DMS79 treated with DMSO at 0.1 percent for 48 hours (cell line): Measurements from ENCODE around the gene GFER.

Experiments
- DNase-seq: peaks from one replicate; lab custom pipeline; 2025; lab: John Stamatoyannopoulos, UW

GFER gene

DNA sequence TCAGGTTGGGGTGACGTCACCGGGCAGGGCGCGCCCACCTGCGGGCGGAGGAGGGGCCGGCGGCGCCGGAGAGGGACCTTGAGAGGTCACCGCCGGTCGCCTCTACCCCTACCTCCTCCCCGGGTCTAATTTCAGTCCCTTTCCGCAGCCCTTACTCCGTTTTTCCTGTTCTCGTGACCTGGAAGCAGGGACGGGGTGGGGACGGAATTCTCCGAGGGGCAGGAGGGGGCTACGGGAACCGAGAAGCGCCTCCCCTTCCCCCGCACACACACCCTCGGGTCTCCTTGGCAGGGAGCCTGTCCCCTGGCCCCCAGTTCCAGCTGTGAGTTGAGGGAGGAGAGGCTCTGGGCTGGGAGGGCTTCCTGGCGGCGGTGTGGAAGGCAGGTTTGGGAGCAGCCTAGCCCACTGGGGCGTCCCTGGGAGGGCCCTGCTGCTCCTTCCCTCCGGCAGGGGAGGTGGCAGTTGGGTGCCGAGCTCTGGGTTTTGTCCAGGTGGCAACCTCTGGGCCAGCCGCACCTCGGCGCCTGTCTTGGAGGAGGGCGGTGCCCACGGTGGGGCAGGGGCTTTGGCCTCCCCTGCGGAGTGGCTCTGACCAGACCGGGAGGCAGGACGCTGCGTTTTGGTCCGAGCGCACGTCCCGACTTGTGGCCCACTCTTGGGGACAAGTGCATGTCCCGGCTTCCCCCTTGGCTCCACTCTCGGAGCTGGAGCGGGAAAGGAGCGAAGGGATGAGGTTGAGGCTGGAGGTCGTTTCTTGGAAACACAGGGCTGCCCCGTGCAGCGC, 6.5 kb downstream of the GFER start:
- peak; percentile 41 for DNase-seq

DNA sequence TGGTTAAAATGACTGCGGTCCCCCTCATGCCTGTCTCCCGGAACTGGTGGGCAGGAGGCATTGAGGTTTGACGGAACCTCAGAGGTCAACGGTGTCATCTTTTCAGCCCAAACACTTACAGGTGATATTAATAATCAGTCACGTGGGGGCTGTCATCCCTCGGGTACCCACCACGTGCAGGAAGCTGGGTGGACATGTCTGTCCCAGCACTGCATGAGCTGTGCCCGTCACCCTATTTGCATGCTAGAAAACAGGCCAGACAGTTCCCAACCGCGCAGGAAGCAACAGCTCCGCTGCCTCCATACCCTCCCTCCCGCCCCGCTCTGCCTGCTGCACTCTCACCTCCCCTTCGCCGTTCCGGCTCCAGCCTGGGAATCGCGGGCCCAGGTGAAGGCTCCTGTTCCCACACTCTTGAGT, 7.2 kb downstream of the GFER start:
- no peak for DNase-seq

DNA sequence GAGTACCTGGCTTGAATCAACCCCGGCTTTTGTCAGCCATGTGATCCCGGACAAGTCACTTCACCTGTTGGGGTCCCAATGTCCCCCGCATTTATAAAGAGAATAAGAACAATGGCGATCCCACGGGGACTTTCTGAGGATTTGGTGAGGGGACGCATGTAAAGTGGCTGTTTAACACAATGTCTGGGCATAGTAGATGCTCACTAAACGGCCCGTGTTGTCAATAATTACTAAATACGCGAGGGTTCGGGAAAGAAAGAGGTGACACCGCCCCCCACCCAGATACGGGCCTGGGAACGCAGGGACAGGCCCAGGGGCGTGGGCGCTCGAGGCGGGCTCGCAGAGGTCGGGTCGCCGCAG, 7.6 kb downstream of the GFER start:
- DNase-seq: no peak

DNA sequence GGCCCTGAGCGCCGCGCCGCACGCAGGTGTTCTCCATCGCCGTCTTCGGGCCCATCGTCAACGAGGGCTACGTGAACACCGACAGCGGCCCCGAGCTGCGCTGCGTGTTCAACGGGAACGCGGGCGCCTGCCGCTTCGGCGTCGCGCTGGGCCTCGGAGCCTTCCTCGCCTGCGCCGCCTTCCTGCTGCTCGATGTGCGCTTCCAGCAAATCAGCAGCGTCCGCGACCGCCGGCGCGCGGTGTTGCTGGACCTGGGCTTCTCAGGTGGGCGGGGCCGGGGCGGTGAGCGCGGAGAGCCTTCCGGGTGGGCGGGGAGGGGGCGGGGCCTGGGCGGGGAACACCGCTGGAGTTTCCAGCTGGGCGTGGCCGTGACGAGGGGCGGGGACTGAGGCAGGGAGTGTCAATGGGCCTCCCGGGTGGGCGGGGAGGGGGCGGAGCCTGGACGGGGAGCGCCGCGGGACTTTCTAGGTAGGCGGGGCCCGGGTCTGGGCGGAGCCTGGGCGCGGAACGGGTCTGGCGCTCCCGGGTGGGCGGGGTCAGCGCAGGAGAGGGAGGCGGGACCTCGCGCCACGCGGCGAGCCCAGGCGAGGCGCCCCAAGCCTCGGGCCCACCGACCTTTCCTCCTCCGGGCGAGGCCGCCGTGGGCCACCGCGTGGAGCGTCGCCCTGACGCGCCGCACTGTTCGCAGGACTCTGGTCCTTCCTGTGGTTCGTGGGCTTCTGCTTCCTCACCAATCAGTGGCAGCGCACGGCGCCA, 8.1 kb downstream of the GFER start:
- no peak for DNase-seq

DNA sequence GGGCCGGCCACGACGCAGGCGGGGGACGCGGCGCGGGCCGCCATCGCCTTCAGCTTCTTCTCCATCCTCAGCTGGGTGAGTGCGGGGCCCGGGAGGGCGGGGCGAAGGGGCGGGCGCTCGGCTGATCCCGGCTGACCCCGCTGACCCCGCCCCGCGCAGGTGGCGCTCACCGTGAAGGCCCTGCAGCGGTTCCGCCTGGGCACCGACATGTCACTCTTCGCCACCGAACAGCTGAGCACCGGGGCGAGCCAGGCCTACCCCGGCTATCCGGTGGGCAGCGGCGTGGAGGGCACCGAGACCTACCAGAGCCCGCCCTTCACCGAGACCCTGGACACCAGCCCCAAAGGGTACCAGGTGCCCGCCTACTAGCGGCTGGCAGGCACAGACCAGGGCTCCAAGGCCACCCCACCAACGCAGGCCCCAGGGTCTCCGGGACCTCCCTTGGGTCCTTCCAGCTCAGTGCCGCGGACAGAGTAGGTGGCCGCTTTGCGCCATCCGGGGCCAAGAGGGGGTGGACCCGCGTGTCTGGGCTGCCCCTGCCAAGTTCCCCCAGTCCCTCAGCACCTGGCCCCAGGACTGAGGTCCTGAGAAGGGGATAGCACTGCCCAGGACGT, 8.8 kb downstream of the GFER start:
- DNase-seq: no peak

DNA sequence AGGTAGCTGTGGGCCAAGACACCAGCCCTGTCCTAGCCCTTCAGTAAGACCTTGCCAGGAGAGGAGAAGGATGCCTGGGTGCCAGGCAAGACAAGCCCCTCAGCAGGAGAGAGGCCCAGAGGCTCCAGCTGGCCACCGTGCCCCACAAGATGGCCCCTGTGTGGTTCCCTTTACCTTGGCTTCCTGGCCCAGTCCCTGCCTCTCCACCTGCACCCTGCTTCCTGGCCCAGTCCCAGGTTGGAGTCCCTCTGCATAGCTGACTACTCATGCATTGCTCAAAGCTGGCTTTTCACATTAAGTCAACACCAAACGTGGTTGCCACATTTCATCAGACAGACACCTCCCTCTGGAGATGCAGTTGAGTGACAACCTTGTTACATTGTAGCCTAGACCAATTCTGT, 9.7 kb downstream of the GFER start:
- DNase-seq: no peak

DNA sequence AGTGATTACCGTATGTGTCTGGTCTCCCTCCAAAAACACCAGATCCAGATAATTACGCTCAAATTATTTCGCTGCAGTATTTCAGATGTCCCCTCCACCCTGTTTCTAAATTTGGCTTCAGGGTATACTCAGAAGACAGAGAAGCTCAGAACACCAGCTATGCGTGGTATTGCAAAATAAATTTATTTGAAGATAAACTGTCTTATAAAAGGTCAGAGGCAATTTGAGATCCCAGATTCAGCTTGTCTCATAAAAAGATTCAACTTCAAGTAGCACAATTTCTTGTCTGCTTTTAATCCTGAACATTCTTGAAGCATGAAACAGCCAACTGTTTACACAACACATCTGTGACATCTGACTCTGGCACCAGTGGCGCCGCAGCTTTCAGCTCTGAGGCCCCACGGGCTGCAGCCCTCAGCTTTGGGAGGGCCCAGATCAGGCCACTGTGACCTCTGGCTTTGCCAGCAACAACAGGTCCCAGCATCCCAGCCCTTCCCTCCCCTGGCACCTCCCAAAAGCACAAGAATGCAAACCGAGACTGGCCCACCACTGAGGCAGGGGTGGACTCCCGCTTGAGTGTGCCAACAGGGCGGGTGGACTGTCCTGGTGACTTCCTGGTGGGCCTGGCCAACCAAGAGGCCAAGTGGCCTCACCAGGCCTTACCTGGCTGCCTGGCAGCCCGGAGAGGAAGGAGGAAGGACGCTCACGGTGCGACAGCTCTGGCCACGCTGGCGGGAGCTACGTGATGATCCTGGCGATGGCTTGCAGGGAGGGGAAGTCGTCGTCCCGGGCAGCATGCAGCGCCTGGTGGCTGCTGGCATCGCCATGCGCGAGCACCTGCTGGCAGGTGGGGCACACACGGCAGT, 13.7 kb downstream of the GFER start:
- DNase-seq: no peak

DNA sequence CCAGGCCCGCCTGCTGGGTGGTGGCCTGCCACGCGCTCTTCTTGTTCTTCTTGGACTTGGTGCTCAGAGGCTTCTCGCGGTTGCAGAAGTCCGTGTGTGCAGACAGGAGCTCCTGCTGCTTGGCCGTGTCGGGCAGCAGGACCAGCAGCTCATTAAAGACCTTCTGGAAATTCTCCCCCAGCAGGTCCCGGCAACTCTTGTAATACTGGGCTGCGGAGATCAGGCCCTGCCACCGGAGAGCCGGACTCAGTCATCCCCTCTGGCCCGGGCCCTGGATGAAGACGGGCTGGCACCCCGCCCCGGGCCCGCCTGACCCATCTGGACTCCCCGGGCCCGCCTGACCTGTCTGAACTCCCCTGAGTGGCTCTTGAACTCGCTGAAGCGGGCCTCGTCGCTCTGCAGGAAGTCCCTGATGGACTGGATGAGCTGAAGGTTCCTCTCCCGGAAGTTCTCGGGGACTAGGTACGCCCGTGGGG, 14.4 kb downstream of the GFER start:
- no peak for DNase-seq

DNA sequence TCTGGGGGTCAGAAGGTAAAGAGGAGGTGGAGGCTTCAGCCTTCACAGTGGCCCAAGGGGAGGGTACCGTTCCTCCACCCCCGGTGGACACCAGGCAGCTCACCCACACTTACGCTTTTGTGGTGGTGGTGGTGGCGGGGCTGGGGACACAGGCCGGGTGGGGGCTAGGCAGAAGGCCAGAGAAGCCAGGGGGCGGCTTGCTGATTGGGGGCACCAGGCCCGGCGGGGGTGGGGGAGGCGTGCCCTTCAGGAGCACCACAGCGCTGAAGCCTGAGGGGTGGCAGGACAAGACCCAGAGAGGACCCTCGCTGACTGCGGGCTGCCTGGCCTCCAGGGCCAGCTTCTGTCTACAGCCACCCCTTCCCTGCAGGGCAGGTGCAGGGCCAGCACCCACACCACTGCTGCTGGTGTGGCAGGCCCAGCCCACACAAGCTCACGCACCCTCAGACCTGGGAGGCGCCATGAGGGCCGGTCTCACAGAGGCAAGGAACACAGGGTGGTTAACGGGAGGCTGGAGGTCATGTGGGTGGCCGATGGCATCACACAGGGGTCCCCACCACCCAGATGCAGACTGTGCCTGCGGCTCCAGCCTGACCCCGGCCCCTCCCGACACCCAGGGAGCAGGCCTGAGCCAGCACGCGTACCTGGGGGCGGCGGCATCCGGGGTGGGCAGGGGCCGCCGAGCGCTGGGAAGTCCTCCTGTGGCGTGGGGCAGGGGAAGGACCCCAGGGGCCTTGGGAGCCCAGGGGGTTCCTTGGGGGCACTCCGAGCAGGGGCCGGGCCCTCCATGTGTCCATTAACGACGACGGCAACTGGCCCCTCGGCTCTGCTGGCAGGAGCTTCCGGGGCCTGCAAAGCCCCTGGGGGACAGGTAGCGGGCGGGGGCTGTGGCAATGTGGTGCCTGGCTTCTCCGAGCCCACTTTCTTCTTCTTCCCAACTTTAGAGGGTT, 15.1 kb downstream of the GFER start:
- DNase-seq: no peak

DNA sequence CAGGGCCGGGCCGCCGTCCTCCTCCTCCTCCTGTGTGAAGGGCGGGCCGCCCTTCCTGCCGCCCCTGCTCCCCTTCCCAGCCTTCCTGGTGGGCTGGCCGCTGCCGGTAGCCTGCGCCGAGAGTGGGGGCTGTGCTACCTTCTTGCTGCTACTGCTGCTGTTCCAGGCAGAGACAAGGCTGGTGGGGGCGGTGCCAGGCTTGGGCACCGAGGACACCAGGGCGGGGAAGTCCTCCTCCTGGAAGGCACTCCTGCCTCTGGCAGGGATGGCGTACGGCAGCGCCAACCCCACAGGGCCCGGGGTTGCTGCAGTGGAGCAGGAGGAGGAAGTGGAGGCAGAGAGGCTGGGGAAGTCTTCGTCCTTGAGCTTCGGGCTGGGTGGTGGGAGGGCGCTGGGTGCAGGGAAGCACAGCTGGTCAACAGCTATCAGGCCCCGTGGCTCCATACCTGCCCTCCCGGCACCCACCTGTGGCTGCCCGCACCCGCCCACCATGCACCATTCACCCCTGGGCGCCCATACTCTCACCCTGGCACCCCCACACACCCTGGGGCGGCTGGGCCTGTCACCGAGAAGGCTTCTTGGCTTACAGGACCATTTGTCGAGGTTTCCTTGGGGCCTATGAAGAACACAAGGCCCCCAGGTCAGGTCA, 16.0 kb downstream of the GFER start:
- DNase-seq: no peak

DNA sequence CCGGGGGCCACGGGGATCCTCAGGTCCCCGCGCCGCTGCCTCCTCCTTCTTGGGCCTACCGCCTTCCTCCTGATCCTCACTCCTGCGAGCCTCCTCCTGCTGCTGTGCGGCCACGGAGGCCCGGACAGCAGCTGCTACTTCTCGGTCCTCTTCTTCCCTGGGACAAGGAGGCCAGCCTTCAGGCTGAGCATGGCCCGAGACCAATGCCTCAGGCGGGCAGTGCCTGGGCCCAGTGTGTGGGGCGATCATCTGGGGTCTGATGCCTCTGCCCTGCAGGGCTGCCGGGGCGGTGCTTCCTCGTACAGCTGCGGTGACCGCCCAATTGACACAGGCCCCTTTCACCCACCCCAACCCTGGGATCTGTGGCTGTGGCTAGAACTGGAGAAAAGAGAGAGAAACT, 17.0 kb downstream of the GFER start:
- no peak for DNase-seq

DNA sequence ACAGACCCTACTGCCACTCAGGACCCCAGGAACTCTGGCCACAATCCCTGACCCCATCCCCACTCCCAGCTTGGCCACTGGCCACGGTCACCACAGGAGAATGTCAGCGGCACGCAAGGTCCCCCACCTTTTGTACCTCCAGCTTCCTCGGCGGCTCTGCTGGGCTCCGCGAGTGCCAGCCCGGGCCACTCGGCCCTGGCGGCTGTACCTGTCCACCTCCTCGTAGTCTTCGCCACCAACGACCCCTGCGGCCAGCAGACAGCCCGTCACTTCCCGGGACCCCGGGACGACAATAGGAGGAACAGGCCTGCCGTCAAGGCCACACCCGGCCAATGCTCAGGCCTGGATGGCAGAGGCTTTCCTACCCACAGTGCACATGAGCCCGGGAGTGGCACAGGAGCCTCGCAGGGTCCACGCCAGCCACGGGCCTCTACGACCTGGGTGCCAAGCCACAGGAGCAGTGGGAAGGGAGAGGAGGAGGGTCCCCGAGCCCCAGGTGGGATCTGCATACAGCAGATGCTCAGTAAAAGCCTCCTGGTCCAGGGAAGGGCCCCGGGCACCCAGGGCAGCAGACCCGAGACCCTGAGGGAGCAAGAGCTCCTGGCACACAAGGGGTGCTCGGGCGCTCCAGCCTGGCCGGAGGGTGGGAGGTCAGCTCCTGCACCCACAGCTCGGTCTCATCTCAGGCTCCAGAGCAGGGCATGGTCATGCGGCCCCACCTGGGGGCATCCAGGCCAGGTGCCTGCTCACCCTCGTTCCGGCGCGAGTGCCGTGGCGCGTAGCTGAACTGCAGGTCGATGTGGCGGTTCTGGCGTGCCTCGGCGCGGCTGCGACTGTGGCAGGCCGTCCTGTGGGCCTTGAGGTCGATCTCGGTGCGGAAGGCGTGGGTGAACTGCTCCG, 17.7 kb downstream of the GFER start:
- DNase-seq: no peak

DNA sequence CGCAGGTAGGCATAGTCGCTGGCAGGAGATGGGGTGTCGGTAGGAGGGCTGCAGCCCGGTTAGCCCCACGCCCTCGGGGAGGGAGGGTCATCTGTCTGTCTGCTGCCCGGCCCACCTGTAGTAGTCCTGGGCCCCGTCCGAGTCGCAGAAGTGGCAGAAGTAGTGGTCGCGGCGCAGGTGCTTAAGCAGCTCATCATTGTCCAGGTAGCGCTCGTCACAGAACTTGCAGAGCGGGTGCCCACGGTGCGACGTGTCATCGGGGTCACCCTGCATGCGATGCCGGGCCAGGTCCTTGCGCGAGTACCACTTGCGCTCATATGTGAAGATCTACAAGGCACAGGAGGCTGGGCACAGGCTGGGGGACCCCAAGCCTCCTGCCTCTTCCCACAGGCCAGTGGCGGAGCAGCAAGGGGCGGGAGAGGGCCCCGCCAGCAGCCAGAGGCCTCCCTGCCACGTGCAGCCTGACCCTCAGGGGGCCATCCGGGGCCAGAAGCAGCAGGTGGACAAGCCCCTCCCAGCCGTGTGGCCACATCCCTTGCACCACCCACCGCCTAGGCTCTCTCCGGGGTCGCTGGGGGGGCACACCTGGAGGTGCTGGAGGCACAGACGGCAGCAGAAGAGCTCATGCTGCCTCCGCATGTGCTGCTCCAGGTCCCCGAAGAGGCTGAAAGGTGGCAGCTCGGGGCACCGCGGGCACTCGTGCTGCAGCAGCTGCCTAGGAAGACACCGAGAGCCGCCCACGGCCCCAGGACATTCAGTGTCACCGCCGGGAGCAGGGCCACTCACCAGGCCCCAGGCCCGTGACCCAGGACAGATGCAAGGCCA, 18.6 kb downstream of the GFER start:
- no peak for DNase-seq

DNA sequence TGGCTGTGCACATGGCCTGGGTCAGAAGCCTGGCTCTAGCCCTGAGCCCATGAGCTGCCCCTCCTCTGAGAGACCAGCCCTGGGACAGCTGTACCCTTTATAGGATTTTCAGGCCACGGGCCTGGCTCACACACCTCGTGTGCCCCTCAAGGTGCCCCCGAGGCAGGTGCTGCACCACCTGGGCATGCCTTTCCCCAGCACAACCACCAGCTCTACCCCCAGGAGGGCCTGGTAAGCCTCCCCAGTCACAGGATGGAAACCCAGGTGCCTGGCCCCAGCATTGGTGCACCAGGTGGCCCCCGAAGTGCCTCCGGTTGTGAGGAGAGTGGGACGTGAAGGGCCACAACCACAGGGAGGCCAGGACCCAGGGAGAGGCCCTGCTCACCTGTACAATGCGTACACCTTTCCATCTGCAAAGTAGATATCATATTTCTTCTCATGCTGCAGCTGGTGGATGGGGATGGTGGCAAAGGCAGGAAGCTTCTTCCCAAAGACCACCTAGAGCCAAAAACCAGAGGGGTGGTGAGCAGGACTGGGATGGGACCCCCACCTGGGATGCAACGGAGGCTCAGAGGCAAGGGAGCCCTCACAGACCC, 19.3 kb downstream of the GFER start:
- DNase-seq: no peak

DNA sequence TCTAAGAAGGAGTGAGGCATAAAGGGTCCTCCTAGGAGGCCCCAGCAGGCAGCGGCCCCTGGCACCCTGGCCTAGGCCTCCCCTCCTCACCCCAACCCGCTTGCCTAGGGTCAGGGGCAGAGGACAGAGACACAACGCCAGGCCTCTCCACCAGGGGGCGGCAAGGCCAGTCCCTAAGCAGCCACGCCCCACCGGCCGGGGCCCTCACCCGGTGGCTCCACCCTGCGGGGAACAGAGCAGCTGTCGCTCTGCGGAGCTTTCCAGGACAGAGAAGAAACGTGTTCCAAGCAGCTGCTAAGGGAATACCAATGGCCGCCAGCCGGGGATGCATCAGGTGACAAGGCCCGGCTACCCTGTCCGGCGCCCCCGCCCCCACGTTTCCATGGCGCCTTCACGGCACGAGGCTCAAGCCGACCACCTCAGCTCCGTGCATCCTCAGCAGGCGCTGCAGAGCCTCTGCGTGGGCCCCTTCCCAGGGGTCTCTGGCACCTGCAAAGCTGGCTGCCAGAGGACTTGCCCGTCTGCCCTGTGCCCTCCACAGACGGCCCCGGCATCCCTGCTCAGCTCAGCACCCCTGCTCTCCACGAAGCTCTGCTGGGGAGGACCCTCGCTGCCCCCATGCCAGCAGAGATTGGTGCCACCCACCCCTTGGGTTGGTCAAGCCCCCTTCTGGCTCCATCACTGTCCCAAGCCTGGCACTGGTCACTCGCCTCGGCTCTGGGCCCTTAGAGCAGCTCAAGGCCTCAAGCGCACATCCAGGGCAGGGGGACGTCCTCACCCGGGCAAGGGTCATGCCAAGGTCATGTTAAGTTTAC, 20.0 kb downstream of the GFER start:
- peak; percentile 13 for DNase-seq

DNA sequence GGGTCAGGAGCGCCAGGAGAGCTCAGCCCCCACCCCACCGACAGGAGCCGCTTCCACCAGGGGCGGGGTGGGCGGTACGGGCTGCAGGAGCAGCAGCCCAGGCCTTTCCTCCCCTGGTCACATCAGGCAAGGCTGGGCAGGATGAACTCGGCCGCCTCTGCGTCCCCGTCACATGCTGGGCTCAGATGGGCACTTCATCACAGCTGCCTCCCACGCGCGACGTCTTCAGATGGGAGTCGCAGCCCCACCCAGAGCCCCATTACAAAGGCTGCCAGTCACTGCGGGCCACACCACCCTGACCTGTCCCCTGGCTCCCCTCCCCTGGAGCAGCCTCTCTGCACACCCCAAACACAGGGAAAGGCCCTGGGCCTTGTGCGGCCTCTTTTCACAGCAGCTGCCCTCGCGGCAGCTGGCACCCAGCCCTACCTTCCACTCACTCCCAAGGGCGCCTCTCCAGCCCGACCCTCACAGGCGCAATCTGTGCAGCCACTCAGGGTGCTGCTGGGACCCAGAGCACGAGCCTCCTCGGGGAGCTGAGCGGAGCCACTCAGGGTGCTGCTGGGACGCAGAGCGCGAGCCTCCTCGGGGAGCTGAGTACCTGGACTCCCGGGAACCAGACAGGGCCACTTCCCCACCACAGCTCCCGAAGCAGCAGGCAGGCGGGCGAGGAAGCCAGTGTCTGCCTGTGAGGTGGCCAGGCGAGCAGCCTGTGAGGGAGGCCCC, 21.0 kb downstream of the GFER start:
- no peak for DNase-seq

DNA sequence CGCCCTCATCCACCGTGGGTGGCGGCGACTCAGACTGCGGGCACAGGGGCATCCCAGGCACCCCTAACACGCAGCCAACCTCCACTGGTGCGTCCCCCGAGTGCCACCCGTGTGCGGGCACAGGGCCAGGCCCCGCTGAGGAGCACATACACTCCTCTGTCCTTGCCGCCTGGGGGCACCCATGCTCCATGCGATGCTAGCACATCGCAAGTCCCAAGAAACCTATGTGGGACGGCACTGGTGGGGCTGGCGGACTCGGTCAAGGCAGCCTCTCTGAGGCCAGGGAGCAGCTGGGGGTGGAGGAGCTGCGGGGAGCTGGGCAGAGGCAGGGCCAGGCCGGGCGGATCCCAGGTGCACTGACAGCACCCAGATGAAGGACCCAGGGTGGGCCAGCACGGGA, 21.7 kb downstream of the GFER start:
- peak; percentile 29 for DNase-seq
